T1000 (cell line): Measurements from ENCODE around the gene PPP1R12C.
"Not testable (repeated sequence)": the region's sequence is repeated elsewhere in the genome, so short reads cannot be mapped to it uniquely, and the experiment has no call there.

Experiments used
- DNase-seq: peaks from one replicate; lab custom pipeline; 2025; ENCODE audit warnings: mixed read lengths; lab: John Stamatoyannopoulos, UW

Gene PPP1R12C

GRCh38 chr19:55112246-55112776 is 5.1 kb downstream of the PPP1R12C start:
- no peak for DNase-seq

DNA sequence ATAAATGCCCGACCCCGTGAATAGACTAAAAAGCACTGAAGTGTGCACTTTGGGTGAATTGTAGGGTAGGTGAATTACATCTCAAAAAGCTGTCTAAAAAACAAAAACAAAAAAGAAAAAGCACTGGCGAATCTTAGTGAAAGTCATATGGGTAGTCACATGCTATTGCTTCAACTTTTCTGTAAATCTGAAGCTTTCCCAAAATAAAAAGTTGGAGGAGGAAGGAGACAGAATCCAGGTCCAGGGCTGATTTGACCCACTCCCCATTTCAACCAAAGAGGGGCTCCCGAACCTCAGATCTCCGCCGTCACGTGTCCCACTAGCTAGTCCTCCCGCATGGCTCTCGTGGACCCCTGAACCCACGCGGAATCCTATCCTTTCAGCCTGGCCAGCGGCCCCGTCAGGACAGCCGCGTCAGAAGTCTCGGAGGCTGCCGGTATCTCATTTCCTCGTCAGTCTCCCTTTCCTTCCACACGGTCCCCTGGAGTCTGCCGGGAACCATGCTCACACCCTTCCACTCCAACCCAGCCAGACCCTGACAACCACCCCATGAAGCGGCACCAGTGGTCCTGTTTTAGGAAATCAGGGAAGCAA is 6.1 kb downstream of the PPP1R12C start:
- no peak for DNase-seq

- DNase-seq = no peak
Measured at GRCh38 chr19:55109527-55110291, 7.7 kb downstream of the PPP1R12C start.

GRCh38 chr19:55107252-55107651 is 10.2 kb downstream of the PPP1R12C start:
- not testable (repeated sequence) for DNase-seq

GRCh38 chr19:55106591-55106990 is 10.8 kb downstream of the PPP1R12C start:
- DNase-seq = no peak

GRCh38 chr19:55105237-55105636 is 12.2 kb downstream of the PPP1R12C start:
- DNase-seq = no peak

- DNase-seq = no peak
Measured at GRCh38 chr19:55103190-55103589, 14.2 kb downstream of the PPP1R12C start.

- no peak for DNase-seq
Measured at GRCh38 chr19:55101261-55101660, 16.2 kb downstream of the PPP1R12C start.

- DNase-seq = no peak
Measured at GRCh38 chr19:55099557-55100506, 17.6 kb downstream of the PPP1R12C start.

- no peak for DNase-seq
Measured at GRCh38 chr19:55098716-55099556, 18.5 kb downstream of the PPP1R12C start.

DNA sequence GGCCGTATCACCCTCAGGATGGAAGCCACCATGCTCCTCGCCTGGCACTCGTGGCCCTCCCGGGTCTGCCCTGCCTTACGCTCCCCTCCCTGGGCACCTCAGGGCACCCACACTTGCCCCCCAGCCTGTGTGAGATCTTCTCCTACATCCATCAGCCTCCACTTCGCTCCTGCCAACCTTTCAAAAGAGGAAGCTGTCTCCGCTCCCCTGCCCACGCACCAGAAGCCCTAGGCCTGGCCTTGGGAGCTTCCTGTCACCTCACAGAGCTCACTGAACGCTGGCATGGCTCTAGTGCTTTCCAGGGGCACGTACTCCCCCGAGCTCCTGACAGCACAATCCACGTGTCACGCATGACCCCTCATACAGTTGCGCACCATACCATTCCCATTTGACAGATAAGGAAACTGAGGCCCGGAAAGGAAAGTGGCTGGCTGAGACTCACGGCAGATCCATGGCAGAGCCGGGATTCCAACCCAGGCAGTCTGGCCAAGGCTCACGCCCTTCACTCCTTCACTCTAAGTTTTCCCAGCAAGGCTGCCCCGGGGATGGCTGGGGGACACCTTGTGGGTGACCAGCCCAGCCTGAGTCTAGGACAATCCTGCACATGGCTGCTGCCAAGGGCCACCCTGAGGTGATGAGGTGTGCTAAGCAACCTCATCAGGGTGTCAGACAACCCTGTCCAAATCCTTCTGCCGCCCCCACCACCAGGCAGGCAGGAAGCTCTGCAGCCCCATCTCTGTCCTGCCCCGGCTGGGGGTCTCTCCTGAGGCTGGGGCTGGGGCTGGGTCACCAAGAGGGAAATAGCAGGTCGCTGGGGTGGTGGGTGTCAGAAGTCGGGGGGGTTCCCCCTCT is 19.3 kb downstream of the PPP1R12C start:
- DNase-seq = no peak

DNA sequence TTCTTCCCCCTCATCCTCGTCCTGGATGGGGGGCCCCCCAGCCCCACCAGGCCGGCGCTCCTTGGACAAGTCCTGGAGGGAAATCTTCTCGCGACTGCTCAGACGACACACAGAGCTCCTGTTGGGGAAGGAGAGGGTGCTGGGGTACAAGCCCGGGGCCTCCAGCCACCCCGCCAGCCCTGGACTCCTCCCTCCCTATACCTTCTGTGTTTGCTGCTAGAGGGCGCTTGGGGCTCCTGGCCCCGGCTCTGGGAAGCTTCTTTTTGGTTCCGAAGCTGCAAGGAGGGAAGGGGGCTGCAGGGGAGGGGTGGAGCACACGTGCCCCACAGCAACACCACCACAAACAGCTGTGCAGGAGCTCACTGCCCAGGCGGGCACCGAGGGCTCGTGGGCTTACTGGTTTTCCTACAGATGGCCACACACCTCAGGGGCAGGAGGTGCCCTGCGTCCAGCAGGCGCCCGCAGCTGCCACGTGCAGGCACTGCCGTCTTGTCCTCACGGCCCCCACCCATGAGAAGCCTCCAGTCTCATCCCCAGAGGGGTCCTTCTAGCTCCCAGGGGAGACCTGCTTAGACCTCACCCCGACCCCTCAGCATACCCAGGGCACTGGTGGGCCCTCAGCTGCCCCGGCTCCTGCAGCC is 21.3 kb downstream of the PPP1R12C start:
- DNase-seq = no peak

- no peak for DNase-seq
Measured at GRCh38 chr19:55095260-55096060, 22.0 kb downstream of the PPP1R12C start.

DNA sequence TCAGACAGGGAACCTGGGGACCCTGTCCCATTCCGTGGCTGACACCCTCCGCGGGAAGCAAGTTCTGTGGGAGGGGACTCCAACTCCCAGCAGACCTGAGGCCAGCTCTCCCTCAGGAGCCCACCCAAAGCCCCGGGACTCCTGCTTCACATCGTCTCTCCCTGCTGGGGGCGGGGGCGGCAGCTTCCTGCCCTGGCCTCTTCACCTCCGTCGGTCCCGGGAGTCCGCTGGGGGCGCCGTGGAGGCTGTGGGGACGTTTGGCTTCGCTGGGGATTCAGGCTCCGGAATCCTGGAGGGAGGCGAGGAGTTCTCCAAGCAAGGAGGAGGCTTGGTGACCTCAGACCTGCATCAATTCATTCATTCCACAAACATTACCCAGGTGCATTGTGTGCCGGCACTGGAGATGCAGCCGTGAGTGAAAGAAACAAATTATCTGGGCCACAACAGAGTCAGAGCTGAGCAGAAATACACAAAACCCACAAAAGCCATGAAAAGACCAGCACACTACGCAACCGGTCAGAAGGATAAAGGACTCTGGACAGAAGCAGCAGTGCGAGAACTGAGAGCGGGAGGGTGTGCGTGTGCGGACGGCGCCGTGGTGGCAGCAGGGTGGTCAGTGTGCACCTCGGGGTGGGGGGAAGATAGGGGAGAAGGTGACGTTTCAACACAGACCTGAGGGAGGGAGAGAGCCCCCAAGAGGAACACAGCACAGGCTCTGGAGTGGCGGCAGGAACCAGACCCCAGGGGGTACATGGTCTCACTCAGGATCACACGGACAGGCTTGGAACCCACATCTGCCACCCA is 22.8 kb downstream of the PPP1R12C start:
- DNase-seq = no peak

DNA sequence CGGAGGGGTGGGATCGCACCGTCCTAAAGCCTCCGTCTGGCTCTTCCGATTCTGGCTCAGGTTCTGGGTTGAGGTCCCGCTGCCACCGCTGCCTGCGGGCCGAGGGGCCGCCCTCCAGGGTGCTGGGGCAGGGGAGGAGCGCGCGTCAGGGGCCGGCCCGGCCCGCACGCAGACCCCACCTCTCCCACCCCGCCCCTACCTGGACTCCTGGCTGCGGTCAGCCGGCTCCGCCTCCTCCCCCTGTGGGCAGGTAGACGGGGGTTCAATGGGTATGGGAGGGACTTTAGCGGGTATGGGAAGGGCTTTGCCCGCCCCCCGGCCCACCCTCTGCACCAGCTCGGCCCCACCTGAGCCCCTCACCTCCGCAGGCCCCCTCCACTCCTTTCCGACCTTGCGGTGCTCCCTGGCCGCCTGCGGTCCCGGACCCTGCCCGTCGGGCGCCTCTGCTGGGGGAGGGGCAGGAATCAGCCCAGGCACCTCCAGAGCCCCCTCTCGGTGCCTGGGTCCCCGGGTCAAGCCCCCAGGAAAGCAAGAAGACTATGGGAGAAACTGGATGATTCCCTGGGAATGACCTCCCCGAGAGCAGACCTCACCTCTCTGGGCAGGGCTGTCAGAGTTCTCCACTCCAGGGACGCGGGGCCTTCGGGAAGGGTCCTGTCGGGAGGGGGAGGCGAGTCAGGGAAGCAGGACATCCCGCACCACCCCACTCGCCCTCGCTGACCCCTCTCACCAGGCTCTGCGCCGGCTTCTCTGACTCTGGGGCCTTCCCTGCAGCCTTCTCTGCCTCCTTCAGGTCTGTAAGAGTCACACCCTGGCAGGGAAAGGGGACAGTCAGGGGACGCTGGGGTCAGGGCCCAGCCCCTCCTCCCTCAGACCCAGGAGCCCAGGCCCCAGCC is 24.8 kb downstream of the PPP1R12C start:
- DNase-seq = no peak

- no peak for DNase-seq
Measured at GRCh38 chr19:55091955-55092354, 25.5 kb downstream of the PPP1R12C start.
